ENCODE measurements around the gene TREM2.

DNA sequence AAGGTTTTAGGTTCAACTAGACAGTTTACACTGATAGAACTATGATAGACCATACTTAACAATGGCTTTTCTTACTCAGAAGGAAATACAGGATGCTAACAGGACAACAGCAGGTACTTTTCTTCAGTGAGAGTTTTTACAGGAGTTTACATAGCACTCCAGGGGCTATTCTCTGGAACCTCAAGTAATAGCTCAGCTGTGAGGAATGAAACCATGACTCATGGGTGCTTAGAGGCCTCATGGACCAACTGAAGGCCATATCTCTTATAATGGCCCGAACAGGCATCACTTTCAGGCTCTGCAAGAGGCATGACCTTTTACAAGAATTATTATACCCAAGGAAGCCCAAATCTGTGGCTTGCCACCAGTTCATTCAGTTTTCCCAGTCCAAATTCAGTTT, 40.5 kb downstream of the TREM2 start:
- TF ChIP-seq, protein P1, sequence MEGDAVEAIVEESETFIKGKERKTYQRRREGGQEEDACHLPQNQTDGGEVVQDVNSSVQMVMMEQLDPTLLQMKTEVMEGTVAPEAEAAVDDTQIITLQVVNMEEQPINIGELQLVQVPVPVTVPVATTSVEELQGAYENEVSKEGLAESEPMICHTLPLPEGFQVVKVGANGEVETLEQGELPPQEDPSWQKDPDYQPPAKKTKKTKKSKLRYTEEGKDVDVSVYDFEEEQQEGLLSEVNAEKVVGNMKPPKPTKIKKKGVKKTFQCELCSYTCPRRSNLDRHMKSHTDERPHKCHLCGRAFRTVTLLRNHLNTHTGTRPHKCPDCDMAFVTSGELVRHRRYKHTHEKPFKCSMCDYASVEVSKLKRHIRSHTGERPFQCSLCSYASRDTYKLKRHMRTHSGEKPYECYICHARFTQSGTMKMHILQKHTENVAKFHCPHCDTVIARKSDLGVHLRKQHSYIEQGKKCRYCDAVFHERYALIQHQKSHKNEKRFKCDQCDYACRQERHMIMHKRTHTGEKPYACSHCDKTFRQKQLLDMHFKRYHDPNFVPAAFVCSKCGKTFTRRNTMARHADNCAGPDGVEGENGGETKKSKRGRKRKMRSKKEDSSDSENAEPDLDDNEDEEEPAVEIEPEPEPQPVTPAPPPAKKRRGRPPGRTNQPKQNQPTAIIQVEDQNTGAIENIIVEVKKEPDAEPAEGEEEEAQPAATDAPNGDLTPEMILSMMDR (IDR thresholded peaks at IDR 0.05; ENCODE audit: low read length), result no peak
- TF ChIP-seq EZH2 (optimal IDR thresholded peaks at IDR 0.05; ENCODE audit: low read depth, low read length) (no peak), EZH2phosphoT487 (IDR thresholded peaks at IDR 0.05; ENCODE audit: low read length) (no peak)

All from MM.1S (cell line).